GM18508 (cell line): Measurements from ENCODE around the gene CCDC144A.
A peak's percentile ranks its signal among the peaks of the same experiment; 100 is the strongest.
"Not testable (repeated sequence)": the region's sequence is repeated elsewhere in the genome, so short reads cannot be mapped to it uniquely, and the experiment has no call there.

Experiments
- ATAC-seq: cut with Tn5 transposase; IDR thresholded peaks from one replicate; pipeline ENCODE4 v1.9.1; 2021; ENCODE audit warnings: moderate number of reproducible peaks; ENCODE audit not compliant: insufficient read depth, unreplicated experiment

Gene CCDC144A, protein sequence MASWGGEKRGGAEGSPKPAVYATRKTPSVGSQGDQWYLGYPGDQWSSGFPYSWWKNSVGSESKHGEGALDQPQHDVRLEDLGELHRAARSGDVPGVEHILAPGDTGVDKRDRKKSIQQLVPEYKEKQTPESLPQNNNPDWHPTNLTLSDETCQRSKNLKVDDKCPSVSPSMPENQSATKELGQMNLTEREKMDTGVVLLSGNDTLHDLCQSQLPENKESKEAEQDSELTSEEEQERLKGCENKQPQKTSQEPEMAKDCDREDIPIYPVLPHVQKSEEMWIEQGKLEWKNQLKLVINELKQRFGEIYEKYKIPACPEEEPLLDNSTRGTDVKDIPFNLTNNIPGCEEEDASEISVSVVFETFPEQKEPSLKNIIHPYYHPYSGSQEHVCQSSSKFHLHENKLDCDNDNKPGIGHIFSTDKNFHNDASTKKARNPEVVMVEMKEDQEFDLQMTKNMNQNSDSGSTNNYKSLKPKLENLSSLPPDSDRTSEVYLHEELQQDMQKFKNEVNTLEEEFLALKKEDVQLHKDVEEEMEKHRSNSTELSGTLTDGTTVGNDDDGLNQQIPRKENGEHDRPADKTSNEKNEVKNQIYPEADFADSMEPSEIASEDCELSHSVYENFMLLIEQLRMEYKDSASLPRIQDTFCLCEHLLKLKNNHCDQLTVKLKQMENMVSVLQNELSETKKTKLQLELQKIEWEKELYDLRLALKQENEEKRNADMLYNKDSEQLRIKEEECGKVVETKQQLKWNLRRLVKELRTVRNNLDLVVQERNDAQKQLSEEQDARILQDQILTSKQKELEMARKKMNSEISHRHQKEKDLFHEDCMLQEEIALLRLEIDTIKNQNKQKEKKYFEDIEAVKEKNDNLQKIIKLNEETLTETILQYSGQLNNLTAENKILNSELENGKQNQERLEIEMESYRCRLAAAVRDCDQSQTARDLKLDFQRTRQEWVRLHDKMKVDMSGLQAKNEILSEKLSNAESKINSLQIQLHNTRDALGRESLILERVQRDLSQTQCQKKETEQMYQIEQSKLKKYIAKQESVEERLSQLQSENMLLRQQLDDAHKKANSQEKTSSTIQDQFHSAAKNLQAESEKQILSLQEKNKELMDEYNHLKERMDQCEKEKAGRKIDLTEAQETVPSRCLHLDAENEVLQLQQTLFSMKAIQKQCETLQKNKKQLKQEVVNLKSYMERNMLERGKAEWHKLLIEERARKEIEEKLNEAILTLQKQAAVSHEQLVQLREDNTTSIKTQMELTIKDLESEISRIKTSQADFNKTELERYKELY (N-terminal part only)

GRCh38 chr17:16689731-16690281 lies at the start of gene CCDC144A:
TSS of gene CCDC144A (plus strand) at chr17:16690241. CDS start at chr17:16690401, 160 bp downstream.
- ATAC-seq: not testable (repeated sequence)

GRCh38 chr17:16649585-16649984 lies 40.5 kb upstream of the CCDC144A start:
- ATAC-seq: no peak

GRCh38 chr17:16652252-16652651 lies 37.8 kb upstream of the CCDC144A start:
- ATAC-seq: no peak

DNA sequence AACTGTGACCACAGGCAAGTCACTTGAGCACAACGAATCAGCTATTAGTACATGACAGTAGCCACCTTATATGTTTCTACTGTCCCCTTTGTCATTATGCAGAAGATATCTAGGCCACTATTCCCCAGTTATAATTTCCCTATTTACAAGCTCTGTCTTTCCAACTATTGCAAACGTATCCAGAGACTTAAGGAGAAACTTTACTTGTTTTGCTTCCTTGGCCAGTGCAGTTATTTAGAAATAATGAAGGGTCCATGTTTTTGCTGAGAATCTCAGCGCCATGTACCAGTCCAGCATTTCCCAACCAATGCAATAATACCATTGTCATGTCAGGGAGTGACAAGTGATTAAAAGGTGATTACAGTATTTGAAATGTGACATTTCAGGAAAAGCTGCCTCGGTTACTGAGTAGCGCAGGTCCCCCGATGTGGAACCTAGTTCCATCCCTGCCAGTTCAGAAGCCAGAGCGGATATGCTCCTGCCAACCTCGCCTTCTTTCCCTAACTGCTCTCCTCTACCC lies 37.1 kb upstream of the CCDC144A start:
- no peak for ATAC-seq

- peak; percentile 73 for ATAC-seq
Observed at GRCh38 chr17:16653367-16654041, 36.5 kb upstream of the CCDC144A start, which contains the start of gene ZNF624. TSS of gene ZNF624 (minus strand) at chr17:16653850.

DNA sequence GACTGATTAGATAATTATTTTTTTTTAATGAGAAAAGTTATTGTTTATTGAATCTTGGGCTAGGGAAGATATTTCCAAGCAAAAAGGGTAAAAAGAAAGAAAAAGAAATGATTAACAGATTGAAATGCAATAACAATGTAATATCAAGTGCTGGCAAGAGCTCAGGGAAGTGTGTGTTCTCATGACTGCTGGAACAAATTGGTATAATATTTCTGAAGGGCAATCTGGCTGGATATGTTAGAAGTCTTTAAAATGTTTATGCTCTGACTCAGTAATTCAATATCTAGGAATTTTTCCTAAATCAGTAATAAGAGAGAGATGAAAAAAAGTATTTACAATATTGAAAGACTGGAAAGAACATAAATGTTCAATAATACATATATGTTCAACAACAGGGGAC lies 28.8 kb upstream of the CCDC144A start:
- no peak for ATAC-seq

DNA sequence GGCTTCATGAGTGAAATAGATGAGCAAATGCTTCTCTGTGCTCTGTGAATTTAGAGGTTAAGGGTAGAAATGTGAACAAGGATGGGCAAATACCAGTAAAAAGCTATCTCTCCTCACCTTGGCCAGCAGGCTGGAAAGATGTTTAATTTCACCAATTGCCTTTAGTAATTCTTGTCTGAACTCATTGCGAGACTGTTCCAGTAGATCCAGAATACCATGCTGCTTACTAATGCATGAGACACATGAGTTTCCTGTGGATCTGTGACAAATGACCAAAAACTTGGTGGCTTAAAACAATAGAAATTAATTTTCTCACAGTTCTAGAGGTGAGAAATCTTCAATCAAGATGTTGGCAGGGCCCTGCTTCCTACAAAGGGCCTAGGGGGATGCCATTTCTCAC lies 27.1 kb upstream of the CCDC144A start:
- ATAC-seq: no peak

GRCh38 chr17:16666553-16666906 lies 23.5 kb upstream of the CCDC144A start:
- not testable (repeated sequence) for ATAC-seq

DNA sequence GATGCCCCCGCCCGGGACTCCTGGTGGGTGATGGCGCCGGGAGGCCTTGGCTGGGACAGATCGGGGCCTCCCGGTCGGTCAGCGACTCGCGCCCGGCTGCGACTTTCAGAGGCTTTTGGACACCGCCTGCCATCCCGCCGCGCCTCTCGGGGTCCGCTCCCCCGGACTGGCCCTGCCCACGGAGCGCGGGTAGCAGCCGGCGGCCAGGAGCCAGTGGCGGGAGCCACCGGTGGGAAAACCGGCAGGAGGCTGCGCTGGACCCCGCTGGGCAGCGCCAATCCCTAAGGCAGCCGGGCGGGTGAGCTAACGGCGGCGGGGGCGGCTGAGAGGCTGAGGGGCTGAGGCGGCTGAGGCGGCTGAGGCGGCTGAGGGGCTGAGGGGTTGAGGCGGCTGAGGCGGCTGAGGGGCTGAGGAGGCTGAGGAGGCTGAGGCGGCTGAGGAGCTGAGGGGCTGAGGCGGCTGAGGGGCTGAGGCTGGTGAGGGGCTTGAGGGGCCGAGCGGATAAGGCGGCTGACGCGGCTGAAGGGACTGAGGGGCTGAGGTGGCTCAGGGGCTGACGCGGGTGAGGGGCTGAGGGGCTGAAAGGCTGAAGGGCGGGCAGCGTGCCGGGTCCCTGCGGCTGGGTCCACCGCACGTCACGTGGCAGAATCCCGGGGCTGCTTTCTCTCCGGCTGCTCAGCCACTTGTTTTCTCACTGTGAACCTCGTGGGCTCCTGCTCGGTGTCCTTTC lies 23.0 kb upstream of the CCDC144A start:
- ATAC-seq: not testable (repeated sequence)

GRCh38 chr17:16676676-16677268 lies 13.3 kb upstream of the CCDC144A start:
- no peak for ATAC-seq

DNA sequence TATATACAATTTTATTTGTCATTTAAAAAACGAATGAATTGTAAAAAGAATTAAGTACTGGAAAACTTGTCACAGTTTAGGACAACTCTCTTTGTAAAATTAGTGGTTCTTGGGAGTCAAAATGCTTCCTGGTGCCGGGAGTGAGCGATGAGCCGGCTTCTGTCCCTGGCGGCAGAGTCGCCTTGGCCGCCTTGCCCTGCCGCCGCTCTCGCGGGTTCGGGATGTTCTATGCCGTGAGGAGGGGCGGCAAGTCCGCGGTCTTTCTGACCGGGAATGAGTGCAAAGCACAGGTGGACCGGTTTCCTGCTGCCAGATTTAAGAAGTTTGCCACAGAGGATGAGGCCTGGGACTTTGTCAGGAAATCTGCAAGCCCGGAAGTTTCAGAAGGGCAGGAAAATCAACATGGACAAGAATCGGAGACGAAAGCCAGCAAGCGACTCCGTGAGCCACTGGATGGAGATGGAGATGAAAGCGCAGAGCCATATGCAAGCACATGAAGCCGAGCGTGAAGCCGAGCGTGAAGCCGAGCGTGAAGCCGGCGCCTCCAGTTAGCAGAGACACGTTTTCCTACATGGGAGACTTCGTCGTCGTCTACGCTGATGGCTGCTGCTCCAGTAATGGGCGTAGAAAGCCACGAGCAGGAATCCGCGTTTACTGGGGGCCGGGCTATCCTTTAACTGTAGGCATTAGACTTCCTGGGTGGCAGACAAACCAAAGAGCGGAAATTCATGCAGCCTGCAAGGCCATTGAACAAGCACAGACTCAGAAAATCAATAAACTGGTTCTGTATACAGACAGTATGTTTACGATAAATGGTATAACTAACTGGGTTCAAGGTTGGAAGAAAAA lies 6.5 kb upstream of the CCDC144A start:
- not testable (repeated sequence) for ATAC-seq

DNA sequence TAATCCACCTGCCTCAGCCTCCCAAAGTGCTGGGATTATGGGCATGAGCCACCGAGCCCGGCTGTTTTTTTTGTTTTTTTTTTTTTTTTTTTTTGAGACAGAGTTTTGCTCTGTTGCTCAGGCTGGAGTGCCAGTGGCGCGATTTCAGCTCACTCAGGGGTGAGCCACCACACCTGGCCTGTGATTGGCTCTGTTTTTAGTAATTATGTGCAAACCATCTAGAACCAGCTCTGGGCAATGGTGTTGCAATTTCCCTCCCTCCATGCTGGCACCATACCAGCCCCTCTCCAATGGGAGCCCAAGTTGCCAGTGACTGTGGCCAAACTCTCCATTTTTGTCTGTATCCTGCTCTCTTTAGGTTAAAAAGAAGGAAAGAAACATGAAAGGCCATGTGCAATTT lies 4.0 kb upstream of the CCDC144A start:
- not testable (repeated sequence) for ATAC-seq

- not testable (repeated sequence) for ATAC-seq
Observed at GRCh38 chr17:16687151-16687550, 2.9 kb upstream of the CCDC144A start.

DNA sequence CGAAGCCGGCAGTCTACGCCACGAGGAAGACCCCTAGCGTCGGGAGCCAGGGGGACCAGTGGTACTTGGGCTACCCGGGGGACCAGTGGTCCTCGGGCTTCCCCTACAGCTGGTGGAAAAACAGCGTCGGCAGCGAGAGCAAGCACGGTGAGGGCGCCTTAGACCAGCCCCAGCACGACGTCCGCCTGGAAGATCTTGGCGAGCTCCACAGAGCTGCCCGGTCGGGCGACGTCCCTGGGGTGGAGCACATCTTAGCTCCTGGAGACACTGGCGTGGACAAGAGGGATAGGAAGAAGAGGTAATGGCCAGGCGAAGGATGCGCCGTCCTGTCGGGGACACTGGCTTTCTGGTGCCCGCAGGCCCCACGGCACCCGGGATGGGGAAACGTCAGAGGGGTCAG lies 406 bp downstream of the CCDC144A start:
- ATAC-seq: not testable (repeated sequence)

DNA sequence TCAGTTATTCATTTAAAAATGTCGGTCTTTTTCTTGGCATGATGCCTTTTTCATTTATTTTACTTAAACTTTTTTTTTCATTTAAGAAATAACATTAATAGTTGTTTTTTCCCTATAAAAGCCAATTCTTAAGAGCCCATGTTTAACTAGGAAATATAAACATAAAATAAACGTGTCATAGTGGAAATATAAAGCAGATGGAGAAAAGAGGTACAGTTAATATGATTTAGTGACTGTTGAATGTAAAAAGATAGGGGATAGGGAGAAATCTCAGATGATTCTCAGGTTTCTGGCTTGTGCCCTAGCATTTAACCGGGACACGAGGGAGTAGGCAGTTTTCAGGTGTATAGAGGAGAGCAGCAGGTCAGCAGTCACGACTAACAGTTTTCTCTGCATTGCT lies 7.6 kb downstream of the CCDC144A start:
- not testable (repeated sequence) for ATAC-seq

DNA sequence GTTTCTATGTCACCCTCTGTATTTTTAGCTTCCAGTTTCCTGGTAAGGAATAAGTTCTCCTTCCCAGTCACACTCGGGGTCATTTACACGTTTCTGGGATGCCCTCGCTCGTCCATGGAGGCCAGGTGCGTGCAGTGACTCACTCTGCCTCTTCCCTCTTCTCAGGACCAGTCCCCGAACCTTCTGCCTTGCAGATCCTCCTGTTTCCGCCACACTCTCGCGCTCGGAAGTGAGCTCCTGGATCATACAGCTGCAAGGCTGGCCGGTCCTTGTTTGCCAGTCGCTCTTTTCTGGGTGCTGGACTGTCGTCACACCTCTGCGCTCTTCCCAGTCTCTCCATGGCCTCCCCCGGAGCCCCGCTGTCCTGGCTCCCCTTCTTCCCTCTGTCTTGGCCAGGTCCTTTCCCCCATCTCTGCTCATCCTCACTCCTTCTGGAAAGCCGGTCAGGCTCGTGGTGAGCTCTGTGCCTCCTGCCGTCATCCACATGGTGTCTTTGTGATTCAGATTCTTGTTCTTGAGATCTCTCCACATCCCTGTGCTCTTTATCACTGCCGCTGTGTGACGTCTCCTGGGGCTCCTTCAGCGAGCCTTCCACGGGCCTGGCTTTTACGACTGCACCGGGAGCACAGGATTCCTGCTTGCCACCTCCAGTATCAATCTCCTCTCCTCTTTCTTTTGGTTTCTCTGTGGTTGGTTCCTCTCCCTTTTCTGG lies 55.6 kb downstream of the CCDC144A start:
- not testable (repeated sequence) for ATAC-seq

GRCh38 chr17:16746571-16746970 lies 56.5 kb downstream of the CCDC144A start:
- not testable (repeated sequence) for ATAC-seq
